ENCODE data around the gene FADS3. TPM values are rescaled to one million over a fixed set of nuclear protein-coding genes. Genes with fewer than 3 reads are reported as not detected.

The FADS3 gene
- 10 to 100 TPM; 18.5 to 74.9 TPM for total RNA-seq

- Histone ChIP-seq H3K27ac (peak within 1 kb of the TSS; percentile 70 to 72), H3K4me3 (peak within 1 kb of the TSS; percentile 73 to 85), H3K27me3 (replicated peaks; ENCODE audit: insufficient read depth) (no peaks in the 10 kb centered on the region), H3K4me1 (replicated peaks) (peaks cover 9% of the 10 kb centered on the region), H3K36me3 (no peaks in the 10 kb centered on the region), H3K9me3 (no peaks in the 10 kb centered on the region)
- 0% methylated on average over 34 of the region's 96 CpGs for WGBS
- intact Hi-C loops (cut with DNase I) = loop anchor here (2.0 kb wide), 1 partner anchor 95 kb away; no protein-coding TSS in a partner anchor
- TF ChIP-seq POLR2A (IDR thresholded peaks at IDR 0.05) (peak; percentile 14), CTCF (IDR thresholded peaks at IDR 0.05) (peak in 2 of 4 experiments; percentile 3 to 4), POLR2AphosphoS5 (IDR thresholded peaks at IDR 0.05) (no peak)
- peak; percentile 71 for DNase-seq (ENCODE audit: low spot score)
Observed at GRCh38 chr11:61891331-61892084, at the start of gene FADS3. Gene FADS3, minus strand, starts transcription at chr11:61891545. Its CDS starts 164 bp downstream, at chr11:61891381.

GRCh38 chr11:61940466-61940865, 49.1 kb upstream of the FADS3 start:
- intact Hi-C loops (cut with DNase I) = no loop called here
- 88% methylated on average over 10 of the region's 10 CpGs for whole genome bisulfite sequencing
- H3K9me3 ChIP-seq = no peaks in the 10 kb centered on the region
- no peak for DNase-seq (ENCODE audit: low spot score)
- H3K4me1 ChIP-seq (replicated peaks) = no peaks in the 10 kb centered on the region
- TF ChIP-seq CTCF (IDR thresholded peaks at IDR 0.05) (no peak), POLR2A (IDR thresholded peaks at IDR 0.05) (no peak), POLR2AphosphoS5 (IDR thresholded peaks at IDR 0.05) (no peak)
- no peaks in the 10 kb centered on the region for H3K27me3 ChIP-seq (replicated peaks; ENCODE audit: insufficient read depth)
- no peak overlapping the region for H3K4me3 ChIP-seq
- no peak overlapping the region for H3K27ac ChIP-seq
- no peaks in the 10 kb centered on the region for H3K36me3 ChIP-seq

- 88% methylated on average over 2 of the region's 2 CpGs for WGBS
- H3K27me3 ChIP-seq (replicated peaks; ENCODE audit: insufficient read depth) = no peaks in the 10 kb centered on the region
- no peak for DNase-seq (ENCODE audit: low spot score)
- H3K9me3 ChIP-seq = no peaks in the 10 kb centered on the region
- H3K27ac ChIP-seq = no peak overlapping the region
- no peaks in the 10 kb centered on the region for H3K36me3 ChIP-seq
- no peak for TF ChIP-seq POLR2AphosphoS5 (IDR thresholded peaks at IDR 0.05)
- no peak for TF ChIP-seq POLR2A (IDR thresholded peaks at IDR 0.05)
- TF ChIP-seq CTCF (IDR thresholded peaks at IDR 0.05) = no peak
- no peaks in the 10 kb centered on the region for H3K4me1 ChIP-seq (replicated peaks)
- H3K4me3 ChIP-seq = no peak overlapping the region
- intact Hi-C loops (cut with DNase I) = no loop called here
Observed at GRCh38 chr11:61935861-61936260, 44.5 kb upstream of the FADS3 start.

GRCh38 chr11:61930933-61931332, 39.6 kb upstream of the FADS3 start:
- 80% methylated on average over 3 of the region's 3 CpGs for WGBS
- H3K27me3 ChIP-seq (replicated peaks; ENCODE audit: insufficient read depth) = no peaks in the 10 kb centered on the region

More at GRCh38 chr11:61930933-61931332, 39.6 kb upstream of the FADS3 start:
- Histone ChIP-seq H3K9me3 (no peaks in the 10 kb centered on the region), H3K4me3 (no peak overlapping the region), H3K4me1 (replicated peaks) (no peaks in the 10 kb centered on the region), H3K36me3 (no peaks in the 10 kb centered on the region), H3K27ac (no peak overlapping the region)
- TF ChIP-seq POLR2AphosphoS5 (IDR thresholded peaks at IDR 0.05) (no peak), CTCF (IDR thresholded peaks at IDR 0.05) (no peak), POLR2A (IDR thresholded peaks at IDR 0.05) (no peak)
- DNase-seq (ENCODE audit: low spot score) = no peak
- intact Hi-C loops (cut with DNase I) = no loop called here

Data from prostate gland (tissue), 2 donors.